HG03342 (cell line): ENCODE data around the gene BGN.

Experiments
- ATAC-seq: cut with Tn5 transposase; IDR thresholded peaks from one replicate; pipeline ENCODE4 v1.9.1; 2021; ENCODE audit warnings: mild to moderate bottlenecking, moderate library complexity; ENCODE audit not compliant: unreplicated experiment

BGN gene

DNA sequence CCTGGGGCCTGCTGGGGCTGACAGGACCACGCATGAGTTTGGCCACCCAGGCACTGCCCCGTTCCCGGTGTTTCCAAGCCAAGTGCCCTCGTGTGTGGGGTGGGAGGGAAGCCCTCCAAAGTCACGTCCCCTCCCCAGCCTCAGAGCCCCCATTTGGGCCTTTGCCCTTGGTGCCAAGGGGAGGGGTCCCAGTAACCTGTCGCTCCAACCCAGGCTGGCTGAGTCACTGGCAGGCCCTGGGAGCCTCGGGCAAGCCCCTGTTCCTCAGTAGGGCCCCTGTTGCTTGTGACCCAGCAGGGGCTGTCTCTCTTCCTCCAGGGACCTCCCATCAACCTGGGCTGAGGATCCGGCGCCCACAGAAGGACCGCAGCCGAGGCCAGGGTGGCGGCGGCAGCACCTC is 13.7 kb upstream of the BGN start:
- no peak for ATAC-seq

DNA sequence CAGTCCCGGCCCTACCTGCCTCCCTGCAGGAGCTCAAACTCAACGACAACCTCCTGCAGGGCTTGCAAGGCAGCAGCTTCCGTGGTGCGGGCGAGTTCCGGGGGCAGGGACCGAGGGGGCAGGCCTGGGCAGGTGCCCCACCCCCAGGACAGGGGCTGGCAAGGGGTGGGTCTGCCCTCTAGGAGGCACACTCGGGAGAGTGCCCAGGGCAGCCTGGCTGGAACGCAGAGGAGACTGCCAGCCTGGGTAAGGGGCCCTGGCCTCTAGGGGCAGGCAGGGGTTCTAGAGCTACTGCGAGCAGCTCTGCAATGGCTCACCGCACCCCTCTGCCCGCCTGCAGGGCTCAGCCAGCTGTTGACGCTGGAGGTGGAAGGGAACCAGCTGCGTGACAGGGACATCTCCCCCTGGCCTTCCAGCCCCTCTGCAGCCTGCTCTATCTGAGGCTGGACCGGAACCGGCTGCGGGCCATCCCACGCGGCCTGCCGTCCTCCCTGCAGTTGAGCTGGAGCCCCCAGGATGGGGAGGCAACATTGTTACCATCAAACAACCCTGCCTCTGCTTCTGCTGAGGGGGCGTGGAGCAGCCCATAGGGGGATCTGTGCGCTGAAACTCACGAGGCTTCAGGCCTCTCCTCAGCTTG is 12.3 kb upstream of the BGN start:
- ATAC-seq = no peak

DNA sequence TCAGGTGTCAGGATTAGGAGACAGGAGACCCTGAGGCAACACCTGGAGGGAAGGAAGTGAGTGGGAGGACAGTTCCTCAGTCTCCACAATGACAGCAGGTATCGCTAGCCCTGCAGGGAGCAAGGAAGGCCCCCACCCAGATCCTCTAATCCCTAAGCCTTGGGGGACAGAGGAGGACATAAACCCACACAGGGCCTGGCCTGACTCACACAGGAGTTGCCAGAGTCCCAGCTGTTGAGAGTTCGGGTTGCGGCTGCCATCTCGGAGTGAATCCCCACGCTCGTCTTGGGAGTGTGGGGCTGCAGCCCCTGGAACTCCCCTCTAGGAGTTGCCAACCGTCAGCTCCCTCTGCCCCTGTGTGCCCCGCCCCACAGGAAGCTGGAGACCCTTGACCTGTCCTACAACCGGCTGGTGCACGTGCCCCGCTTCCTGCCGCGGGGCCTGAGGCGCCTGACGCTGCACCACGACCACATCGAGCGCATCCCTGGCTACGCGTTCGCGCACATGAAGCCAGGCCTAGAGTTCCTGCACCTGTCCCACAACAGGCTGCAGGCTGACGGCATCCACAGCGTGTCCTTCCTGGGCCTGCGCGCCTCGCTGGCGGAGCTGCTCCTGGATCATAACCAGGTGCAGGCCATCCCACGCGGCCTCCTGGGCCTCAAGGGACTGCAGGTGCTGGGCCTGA is 9.2 kb upstream of the BGN start:
- ATAC-seq = no peak

- no peak for ATAC-seq
Observed at GRCh38 chrX:153486171-153486570, 8.6 kb upstream of the BGN start.

DNA sequence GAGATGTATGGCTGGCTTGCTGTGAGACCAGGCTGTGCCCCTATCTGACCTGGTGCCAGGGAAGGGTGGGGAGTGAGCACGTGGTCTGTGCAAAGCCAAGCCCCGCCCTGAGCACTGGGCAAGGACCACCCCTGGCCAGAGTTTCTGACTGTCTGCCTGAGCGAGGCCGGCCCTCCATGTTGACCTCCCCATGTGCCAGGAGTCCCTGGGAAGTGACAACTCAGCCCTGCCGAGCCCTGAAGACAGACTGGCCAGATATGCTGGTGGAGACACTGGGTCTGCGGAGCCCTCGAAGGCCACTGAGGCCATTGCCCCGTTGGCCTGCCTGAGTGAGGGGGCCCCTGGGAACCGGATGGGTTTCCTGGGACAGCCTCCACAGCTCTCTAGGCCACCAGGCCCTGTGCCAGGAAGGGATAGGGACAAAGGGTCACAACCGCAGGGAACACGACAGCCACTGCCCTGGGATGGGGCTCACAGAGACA is 7.1 kb upstream of the BGN start:
- no peak for ATAC-seq

DNA sequence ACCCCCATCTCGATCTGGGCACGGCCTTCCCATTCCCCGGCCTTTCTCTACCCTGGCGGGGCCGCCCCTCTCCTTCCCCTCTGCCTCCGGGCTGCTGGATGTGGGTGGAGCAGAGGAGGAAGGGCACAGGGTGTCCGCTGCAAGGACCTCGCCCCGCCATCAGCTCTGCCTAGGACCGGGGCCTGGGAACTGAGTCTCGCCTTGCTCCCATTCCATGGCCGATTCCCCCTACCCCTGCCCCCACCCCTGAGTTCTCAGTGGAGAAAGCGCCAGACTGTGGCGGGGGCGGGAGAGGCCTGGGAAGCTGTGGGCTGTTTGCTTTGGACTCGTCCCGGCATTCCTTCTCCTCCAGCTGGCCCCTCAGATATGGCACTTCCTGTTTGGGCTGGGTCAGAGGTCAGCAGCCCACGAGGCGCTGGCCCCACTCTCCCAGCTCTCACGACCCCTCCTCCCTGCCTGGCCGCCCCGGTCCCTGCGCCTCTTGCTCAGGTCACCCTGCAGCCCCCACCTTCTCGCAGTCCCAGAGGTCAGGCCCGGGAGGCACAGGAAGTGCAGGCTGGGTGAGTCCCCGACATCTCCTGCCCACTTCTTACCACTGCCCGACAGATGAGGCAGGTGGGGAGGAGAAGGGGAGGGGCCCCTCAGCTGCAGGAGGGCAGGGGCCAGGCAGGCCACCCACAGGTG is 6.4 kb upstream of the BGN start:
- ATAC-seq = no peak

DNA sequence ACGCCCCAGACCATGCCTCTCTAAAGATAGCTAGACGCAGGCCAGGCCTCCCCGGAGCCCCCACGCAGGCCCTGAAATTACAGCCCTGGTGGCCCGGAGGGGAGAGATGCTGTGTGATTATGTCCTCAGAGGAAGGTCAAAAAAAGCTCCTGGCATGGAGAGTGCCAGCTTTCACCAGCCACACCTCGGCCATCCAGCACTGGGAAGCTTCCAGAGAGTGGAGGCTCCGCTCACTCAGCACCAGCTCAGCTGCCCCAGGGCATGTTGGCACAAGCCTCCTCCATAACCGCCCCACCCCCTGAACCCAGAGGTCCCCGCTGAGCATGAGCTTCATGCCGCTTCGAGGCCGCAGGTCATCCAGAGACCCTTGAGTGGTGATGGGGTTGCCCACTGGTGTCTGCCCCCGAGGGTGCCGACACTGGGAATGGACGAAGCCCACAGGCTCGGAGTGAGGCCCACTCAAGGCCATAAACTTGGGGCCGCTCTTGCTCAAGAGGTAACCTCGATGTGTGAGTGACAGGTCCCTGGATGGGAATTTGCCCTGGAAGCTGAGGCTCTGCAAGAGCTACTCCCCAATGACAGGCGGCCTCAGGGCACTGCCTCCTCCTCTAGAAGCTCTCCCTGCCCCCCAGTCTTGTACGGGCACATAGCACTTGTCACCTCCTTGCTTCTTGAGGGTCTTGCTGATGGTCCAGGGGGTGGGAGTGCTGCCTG is 4.4 kb upstream of the BGN start:
- ATAC-seq = no peak

GRCh38 chrX:153491351-153491914 is 3.3 kb upstream of the BGN start:
- no peak for ATAC-seq

GRCh38 chrX:153491918-153492317 is 2.9 kb upstream of the BGN start:
- ATAC-seq = no peak

DNA sequence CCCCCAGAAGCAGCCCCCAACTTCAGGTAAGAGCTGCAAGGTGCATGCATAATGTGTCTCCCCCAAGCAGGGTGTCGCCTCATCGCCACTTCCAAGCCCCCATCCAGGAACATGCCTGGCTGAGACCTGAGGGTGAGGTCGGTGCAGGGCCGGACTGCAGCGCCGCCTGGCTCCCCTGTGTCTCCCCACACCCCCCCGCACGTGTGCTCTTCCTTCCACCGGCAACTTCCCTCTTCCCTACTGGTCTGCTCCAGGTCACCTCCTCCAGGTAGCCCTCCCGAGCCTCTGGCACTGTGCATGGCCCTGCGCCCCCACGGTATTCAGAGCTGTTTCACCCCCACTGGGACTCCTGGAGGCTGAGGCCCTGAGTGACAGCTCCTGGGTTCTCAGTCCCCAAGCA is 2.2 kb upstream of the BGN start:
- no peak for ATAC-seq

DNA sequence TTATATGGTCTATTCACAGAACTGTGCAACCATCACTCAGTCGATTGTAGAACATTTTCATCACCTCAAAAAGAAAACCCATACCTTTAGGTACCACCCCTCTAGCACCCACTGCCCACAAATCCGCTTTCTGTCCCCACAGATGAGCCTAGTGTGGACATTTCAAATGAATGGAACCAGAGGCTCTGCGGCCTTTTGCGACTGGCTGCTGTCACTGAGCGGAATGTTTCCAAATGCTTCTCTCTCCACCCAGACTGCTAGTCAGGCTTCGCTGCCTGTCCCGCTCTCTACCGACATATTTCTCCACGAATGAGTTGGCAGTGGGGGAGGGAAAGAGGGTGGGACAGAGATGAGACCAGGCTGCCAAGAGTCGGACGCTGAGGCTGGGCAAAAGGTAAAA is 1.7 kb upstream of the BGN start:
- no peak for ATAC-seq

DNA sequence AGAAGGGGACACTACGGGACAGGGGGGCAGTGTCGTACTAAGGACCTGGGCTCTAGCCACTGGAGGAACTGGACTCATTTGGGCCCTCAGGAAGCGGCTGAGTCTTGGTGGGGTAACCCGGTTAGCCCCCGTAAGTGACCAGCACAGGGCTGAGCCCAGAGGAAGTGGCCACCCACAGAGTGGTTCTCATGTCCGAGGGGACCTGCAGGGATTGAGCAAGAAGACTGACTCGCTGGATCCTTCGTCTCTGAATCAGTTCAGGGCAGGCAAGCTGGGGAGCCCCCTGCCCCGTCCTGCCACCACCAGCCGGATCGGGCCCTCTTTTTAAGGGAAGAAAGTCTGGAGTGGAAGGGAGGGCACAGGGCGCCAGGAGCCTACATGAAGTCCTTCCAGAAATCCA is 719 bp upstream of the BGN start:
- no peak for ATAC-seq

- no peak for ATAC-seq
Observed at GRCh38 chrX:153495362-153495751, 577 bp downstream of the BGN start.

GRCh38 chrX:153495903-153496589 is 1.3 kb downstream of the BGN start:
- ATAC-seq = no peak

DNA sequence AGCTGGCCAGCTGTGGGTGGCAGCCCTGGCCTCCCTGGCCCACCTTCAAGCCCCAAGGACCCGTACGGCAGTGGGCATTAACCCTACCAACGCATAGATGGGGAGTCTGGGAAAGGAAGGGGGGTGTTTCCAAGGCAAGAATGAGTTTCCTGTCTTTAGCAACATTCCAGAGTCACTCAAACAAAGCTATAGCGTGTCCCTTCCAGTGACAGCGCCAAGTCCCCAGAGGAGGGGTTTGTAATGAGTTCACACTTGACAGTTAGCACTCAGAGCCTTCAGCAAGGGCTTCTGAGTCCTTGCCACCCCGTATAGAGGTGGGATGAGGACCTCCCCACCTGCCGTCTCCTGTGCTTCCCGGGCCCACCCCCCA is 1.8 kb downstream of the BGN start:
- ATAC-seq = no peak

GRCh38 chrX:153498453-153498852 is 3.7 kb downstream of the BGN start:
- no peak for ATAC-seq

GRCh38 chrX:153499341-153499740 is 4.6 kb downstream of the BGN start:
- ATAC-seq = no peak

DNA sequence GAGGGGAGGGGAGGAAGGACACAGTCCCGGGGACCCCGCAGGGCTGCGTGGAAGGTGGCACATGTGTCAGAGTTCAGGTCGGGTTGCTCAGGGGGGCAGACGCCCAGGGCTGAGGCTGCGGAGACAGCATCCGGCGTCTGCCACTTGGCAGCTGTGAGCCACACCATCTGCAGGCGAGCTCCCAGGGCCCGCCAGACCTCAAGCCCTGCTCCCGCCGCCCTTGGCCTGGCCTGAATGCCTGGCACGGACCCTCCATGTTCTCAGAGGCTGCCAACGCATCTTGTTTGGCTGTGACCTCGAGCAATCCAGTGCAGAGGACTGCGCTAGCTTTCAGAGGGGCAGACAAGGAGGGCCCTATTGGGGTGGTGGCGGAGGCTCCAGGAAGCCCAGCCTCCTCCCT is 5.1 kb downstream of the BGN start:
- ATAC-seq = no peak

DNA sequence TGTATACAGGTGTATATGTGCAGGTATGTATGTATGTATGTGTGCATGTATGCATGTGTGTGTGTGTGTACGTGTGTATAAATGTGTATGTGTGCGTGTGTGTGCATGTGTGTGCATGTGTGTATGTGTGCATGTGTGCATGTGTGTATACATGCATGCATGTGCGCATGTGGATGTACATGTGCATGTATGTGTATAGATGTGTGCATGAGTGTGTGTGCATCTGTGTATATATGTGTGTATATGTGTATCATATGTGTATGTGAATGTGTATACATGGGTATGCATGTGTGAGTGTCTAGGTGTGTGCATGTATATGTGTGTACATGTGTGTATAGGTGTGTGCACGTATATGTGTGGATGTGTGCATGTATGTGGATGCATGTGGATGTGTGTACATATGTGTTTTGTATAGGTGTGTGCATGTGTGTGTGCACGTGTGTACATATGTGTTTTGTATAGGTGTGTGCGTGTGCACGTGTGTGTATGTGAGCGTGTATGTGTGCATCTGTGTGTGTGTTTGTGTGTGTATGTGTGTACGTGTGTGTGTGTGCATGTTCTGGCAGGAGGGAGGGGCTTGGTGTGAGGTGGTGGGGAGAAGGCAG is 6.0 kb downstream of the BGN start:
- no peak for ATAC-seq

- ATAC-seq = no peak
Observed at GRCh38 chrX:153501530-153501929, 6.8 kb downstream of the BGN start.
